Neural progenitor cell (in vitro differentiated cells): Measurements from ENCODE around the gene PYGM.
A peak's percentile ranks its signal among the peaks of the same experiment; 100 is the strongest.

Experiments
- EZH2 ChIP-seq: fragments of 200-600 bp; sonication (generic); IDR thresholded peaks from 2 replicates; pipeline ENCODE4 v1.6.1; 2017; ENCODE audit warnings: antibody characterized with exemption, mild to moderate bottlenecking, moderate library complexity
- TF ChIP-seq, protein P1 (sequence below): fragments of 200-600 bp; sonication (generic); IDR thresholded peaks from 2 replicates; pipeline ENCODE4 v1.5.1; 2017; ENCODE audit warnings: antibody characterized with exemption, mild to moderate bottlenecking

DNA sequence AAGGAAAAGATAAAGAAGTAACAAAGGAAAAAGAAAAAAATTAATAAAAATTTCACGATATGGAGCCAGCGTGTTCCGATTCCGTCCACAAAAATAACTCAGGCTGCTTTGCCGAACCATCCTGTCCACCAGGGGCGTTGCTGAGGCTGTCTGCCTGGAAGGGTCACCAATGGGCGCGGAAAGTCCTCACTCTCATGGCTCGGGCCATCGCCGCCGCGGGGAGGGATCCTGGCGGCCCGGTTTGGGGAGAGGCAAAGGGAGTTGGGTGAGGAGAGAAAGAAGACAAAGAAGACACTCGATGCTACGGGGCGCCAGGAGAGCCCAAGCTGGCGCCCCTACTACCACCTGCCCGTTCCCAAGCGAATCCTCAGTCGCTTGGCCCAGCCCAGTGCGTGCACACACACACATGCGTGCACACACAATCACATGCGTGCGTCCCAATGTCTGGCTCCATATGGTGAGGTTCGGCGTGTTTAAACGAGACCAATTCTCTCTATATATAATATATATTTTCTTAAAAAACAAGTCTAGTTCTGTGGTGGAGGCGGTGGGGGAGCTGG lies 5.6 kb upstream of the PYGM start:
- no peak for TF ChIP-seq EZH2
- TF ChIP-seq, protein P1, sequence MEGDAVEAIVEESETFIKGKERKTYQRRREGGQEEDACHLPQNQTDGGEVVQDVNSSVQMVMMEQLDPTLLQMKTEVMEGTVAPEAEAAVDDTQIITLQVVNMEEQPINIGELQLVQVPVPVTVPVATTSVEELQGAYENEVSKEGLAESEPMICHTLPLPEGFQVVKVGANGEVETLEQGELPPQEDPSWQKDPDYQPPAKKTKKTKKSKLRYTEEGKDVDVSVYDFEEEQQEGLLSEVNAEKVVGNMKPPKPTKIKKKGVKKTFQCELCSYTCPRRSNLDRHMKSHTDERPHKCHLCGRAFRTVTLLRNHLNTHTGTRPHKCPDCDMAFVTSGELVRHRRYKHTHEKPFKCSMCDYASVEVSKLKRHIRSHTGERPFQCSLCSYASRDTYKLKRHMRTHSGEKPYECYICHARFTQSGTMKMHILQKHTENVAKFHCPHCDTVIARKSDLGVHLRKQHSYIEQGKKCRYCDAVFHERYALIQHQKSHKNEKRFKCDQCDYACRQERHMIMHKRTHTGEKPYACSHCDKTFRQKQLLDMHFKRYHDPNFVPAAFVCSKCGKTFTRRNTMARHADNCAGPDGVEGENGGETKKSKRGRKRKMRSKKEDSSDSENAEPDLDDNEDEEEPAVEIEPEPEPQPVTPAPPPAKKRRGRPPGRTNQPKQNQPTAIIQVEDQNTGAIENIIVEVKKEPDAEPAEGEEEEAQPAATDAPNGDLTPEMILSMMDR = peak; percentile 45
